K562 (cell line): ENCODE data around the gene FGF4. TPM values are rescaled to one million over a fixed set of nuclear protein-coding genes. Genes with fewer than 3 reads are reported as not detected.

Experiments
- ATAC-seq: fragments of 200-7000 bp; cut with Tn5 transposase; 3 replicates; pipeline ENCODE4 v1.9.1; 2020; ENCODE audit warnings: moderate library complexity
- BruUV-seq: library from RNA; stranded (reverse); fragments of 400-500 nt; replicated peaks from 2 replicates; lab custom pipeline; 2021; lab: Mats Ljungman, UMichigan
- CTCF ChIA-PET: fragments of 300-600 bp; formaldehyde crosslinking; extraction: SDS; loops from one replicate; lab custom pipeline; 2021; ENCODE audit warnings: low intra/inter-chr PET ratio; lab: Yijun Ruan, JAX
- POLR2A ChIA-PET: fragments of 300-600, 350-650 bp; sonication (Branson Sonifier 250); formaldehyde crosslinking; extraction: SDS; loops from one replicate; lab custom pipeline; 2021; ENCODE audit warnings: antibody characterized with exemption, inconsistent platforms; lab: Yijun Ruan, JAX
- DNase-seq, 4 experiments: peaks; one replicate each; pipeline versions ENCODE4 v3.0.0 to v3.0.0-alpha.2; 2011 to 2018; ENCODE audit warnings: low spot score in 3 of 4, mixed read lengths in 3 of 4; ENCODE audit errors: extremely low read depth in 1 of 4
- FAIRE-seq: peaks from 2 replicates; lab custom pipeline; 2011; peaks lifted over from hg19 to GRCh38; lab: Jason Lieb, UNC
- H2AFZ ChIP-seq: 2 replicates; pipeline ENCODE4 v1.6.0; 2011; ENCODE audit warnings: low read depth, low read length, control low read depth, inconsistent platforms
- H3K27ac ChIP-seq: fragments of 200-600 bp; 3 replicates; pipeline ENCODE4 v1.8.0; 2011; ENCODE audit warnings: low read depth, mild to moderate bottlenecking, control low read depth, inconsistent platforms, low read length, moderate library complexity, mixed read lengths; ENCODE audit errors: extremely low read depth
- H3K27me3 ChIP-seq, 2 experiments: fragments of 300-600 bp in 1 of 2; 2 replicates in 1 of 2; 3 replicates in 1 of 2; pipeline versions ENCODE4 v1.6.0 to v1.8.0; 2011; ENCODE audit warnings: inconsistent platforms in 2 of 2, low read length in 2 of 2, mild to moderate bottlenecking in 1 of 2, mixed read lengths in 1 of 2, moderate library complexity in 1 of 2; ENCODE audit not compliant: control insufficient read depth in 2 of 2, insufficient read depth in 2 of 2
- H3K36me3 ChIP-seq: fragments of 300-600 bp; 3 replicates; pipeline ENCODE4 v1.8.0; 2011; ENCODE audit warnings: mild to moderate bottlenecking, low read length, inconsistent platforms; ENCODE audit not compliant: control insufficient read depth, insufficient read depth
- H3K4me1 ChIP-seq, 2 experiments: fragments of 200-600 bp in 1 of 2; replicated peaks in 1 of 2; 2 replicates in 1 of 2; 3 replicates in 1 of 2; pipeline versions ENCODE4 v1.5.1 to v1.8.0; 2011; ENCODE audit warnings: inconsistent platforms in 2 of 2, low read length in 2 of 2, mild to moderate bottlenecking in 1 of 2, mixed read lengths in 1 of 2, moderate library complexity in 1 of 2; ENCODE audit not compliant: control insufficient read depth in 2 of 2, insufficient read depth in 2 of 2
- H3K4me2 ChIP-seq: 2 replicates; pipeline ENCODE4 v1.6.1; 2011; ENCODE audit warnings: low read length, control low read depth, inconsistent platforms, mixed read lengths; ENCODE audit not compliant: insufficient read depth
- H3K4me3 ChIP-seq: fragments of 200-600 bp; sonication (generic), shearing (Covaris generic); 2 replicates; pipeline ENCODE4 v1.5.1; 2016; ENCODE audit warnings: control low read depth, inconsistent platforms
- H3K79me2 ChIP-seq: fragments of 200-600 bp; 3 replicates; pipeline ENCODE4 v1.8.0; 2011; ENCODE audit warnings: low read length, inconsistent platforms; ENCODE audit not compliant: control insufficient read depth, insufficient read depth
- H3K9ac ChIP-seq, 2 experiments: 2 replicates each; pipeline versions ENCODE4 v1.6.0 to v1.6.1; 2011; ENCODE audit warnings: low read depth in 2 of 2, low read length in 2 of 2, control low read depth in 1 of 2, inconsistent platforms in 1 of 2, mild to moderate bottlenecking in 1 of 2, mixed read lengths in 1 of 2; ENCODE audit not compliant: insufficient read depth in 1 of 2
- H3K9me1 ChIP-seq: one replicate; pipeline ENCODE4 v1.6.0; 2011; ENCODE audit warnings: inconsistent platforms, mild to moderate bottlenecking, low read length, moderate library complexity; ENCODE audit not compliant: control insufficient read depth, insufficient read depth
- H3K9me3 ChIP-seq: replicated peaks from 2 replicates; pipeline ENCODE4 v1.5.1; 2011; ENCODE audit warnings: low read depth, low read length, inconsistent platforms; ENCODE audit not compliant: control insufficient read depth, insufficient read depth
- H4K20me1 ChIP-seq: replicated peaks from 2 replicates; pipeline ENCODE4 v1.6.1; 2011; ENCODE audit warnings: low read length, inconsistent platforms, mixed read lengths; ENCODE audit not compliant: control insufficient read depth, insufficient read depth
- BRF1 ChIP-seq: IDR thresholded peaks from 3 replicates; pipeline ENCODE4 v1.6.1; 2011; ENCODE audit warnings: borderline replicate concordance, mild to moderate bottlenecking; ENCODE audit not compliant: insufficient read length; ENCODE audit errors: extremely low read depth
- DNMT1 ChIP-seq: fragments of 450-650 bp; IDR thresholded peaks from 2 replicates; pipeline ENCODE4 v1.6.1; 2016; ENCODE audit warnings: antibody characterized with exemption, mild to moderate bottlenecking
- GTF2F1 ChIP-seq: IDR thresholded peaks from 2 replicates; pipeline ENCODE4 v1.6.1; 2011; ENCODE audit warnings: low read depth, low read length, improper control_type of control experiment
- HDGF ChIP-seq: fragments of 450-650 bp; IDR thresholded peaks from 2 replicates; pipeline ENCODE4 v1.6.1; 2016
- IFI16 ChIP-seq: fragments of 250-450 bp; sonication (Bioruptor Pico); IDR thresholded peaks from 2 replicates; pipeline ENCODE4 v2.1.2; 2022; ENCODE audit warnings: mild to moderate bottlenecking, inconsistent platforms
- NCOR1 ChIP-seq: fragments of 450-650 bp; IDR thresholded peaks from 2 replicates; pipeline ENCODE4 v1.6.1; 2016; ENCODE audit warnings: mild to moderate bottlenecking, moderate library complexity
- RAD21 ChIP-seq, 2 experiments: fragments of 250-450 bp in 1 of 2; fragments of 450-650 bp in 1 of 2; sonication (Bioruptor Pico) in 1 of 2; formaldehyde crosslinking in 1 of 2; IDR thresholded peaks in 1 of 2; conservative IDR thresholded peaks in 1 of 2; 2 replicates each; pipeline versions ENCODE4 v1.4.0 to v1.8.0; 2020 to 2022; ENCODE audit warnings: mild to moderate bottlenecking in 2 of 2, moderate library complexity in 1 of 2
- RBM17 ChIP-seq: fragments of 200-400 bp; formaldehyde crosslinking; IDR thresholded peaks from 2 replicates; pipeline ENCODE4 v1.6.1; 2017; ENCODE audit warnings: low read depth, mild to moderate bottlenecking, low read length, borderline replicate concordance
- ZFP91 ChIP-seq: sonication (generic); formaldehyde crosslinking; IDR thresholded peaks from 2 replicates; pipeline ENCODE4 v1.8.0; 2022; ENCODE audit warnings: mild to moderate bottlenecking, missing genetic modification reagents
- WGBS: fragments of 100-300 bp; shearing (Covaris generic); methylation state at CpG from one replicate; pipeline ENCODE4 v1.1.6; 2016; ENCODE audit warnings: low coverage, mixed read lengths; ENCODE audit not compliant: insufficient coverage; ENCODE audit errors: missing lambda C conversion rate; 5-methylcytosine and 5-hydroxymethylcytosine counted together
- in situ Hi-C: fragments of 300-500 bp; cut with MboI; formaldehyde crosslinking; loops from 4 replicates; pipeline ENCODE4 v1.15.0; 2018; ENCODE audit warnings: inconsistent platforms, mixed read lengths
- intact Hi-C: fragments of 100-400 bp; cut with micrococcal nuclease; formaldehyde crosslinking; loops from 2 replicates; pipeline ENCODE4 v1.14.2; 2022
- polyA plus RNA-seq, 8 experiments: library from polyadenylated mRNA; depleted of rRNA in 4 of 8; stranded (reverse) in 5 of 8; unstranded in 3 of 8; fragments of >200 nt; fragmentation: Nextera tagmentation in 2 of 8; fragmentation: Illumina TruSeq in 1 of 8; extraction: Ambion mirVana in 2 of 8; extraction: Trizol in 1 of 8; gene quantifications; 2 replicates each; pipeline versions ENCODE4 v1.2.1 to v1.2.3, GENCODE V29; 2011 to 2014; ENCODE audit warnings: inconsistent platforms in 1 of 8, missing spikeins in 1 of 8
- total RNA-seq, 7 experiments: library from RNA; depleted of rRNA in 6 of 7; stranded (reverse); fragments of >200 nt in 6 of 7; fragmentation: Illumina TruSeq in 2 of 7; extraction: Trizol in 2 of 7; gene quantifications; 2 replicates each; pipeline versions ENCODE4 v1.2.1 to v1.2.3, GENCODE V29; 2011 to 2021; ENCODE audit warnings: low replicate concordance in 1 of 7
- TF ChIP-seq, protein P1 (sequence below): fragments of 450-650 bp; IDR thresholded peaks from 2 replicates; pipeline ENCODE4 v1.6.1; 2014; ENCODE audit warnings: low read depth, mild to moderate bottlenecking, moderate library complexity, borderline replicate concordance
- TF ChIP-seq, protein P2 (sequence below): fragments of 450-650 bp; formaldehyde crosslinking; IDR thresholded peaks from 2 replicates; pipeline ENCODE4 v1.4.0; 2020; ENCODE audit warnings: mild to moderate bottlenecking
- TF ChIP-seq, protein P3 (sequence below), 2 experiments: fragments of 450-650 bp in 1 of 2; sonication (generic) in 1 of 2; formaldehyde crosslinking; conservative IDR thresholded peaks; 2 replicates each; pipeline versions ENCODE4 v1.4.0 to v1.8.1; 2020 to 2022; ENCODE audit warnings: mild to moderate bottlenecking in 1 of 2, missing genetic modification reagents in 1 of 2

The FGF4 gene
- total and polyA plus RNA-seq, 9 of the 15 experiments (the other 6 are each of a cell fraction or from before 2014, with no cell fraction given): not detected

DNA sequence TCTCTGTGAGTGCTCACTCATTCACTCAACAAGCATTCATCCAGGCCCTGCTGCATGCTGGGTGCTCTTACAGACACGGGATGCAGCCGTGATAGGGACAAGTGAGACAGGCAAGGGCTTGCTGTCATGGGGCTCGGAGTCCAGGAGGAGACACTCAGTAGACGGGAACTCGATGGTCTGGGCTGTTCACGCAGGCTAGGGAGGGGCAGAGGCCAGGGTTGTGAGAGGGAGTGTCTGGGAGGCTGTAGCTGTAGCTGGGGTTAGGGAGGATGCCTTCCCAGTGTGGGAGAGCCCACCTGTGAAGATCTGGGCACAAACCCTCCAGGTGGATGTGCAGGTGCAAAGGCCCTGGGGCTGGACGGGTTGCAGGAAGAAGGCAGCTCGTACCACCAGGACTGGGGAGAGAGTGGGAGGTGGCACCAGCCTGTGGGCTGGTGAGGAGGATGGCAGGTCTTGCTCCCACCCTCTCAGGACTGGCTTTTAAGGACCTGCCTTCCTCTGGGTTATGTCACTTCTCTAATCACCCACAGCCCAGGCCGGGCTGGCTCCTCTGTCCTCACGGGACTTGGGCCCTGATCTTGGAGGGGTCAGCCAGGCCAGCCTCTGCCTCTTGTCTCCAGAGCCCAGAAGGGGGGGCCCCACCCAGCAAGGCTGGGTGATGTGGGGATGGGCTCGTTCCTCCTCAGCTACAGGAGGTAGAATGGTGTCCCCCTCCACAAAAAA, 24.1 kb downstream of the FGF4 start:
- H3K79me2 ChIP-seq: no peaks in the 10 kb centered on the region
- CTCF ChIA-PET: no interaction called here
- H3K9me3 ChIP-seq: no peaks in the 10 kb centered on the region
- H4K20me1 ChIP-seq: peaks cover 7% of the 10 kb centered on the region; the same call in 1 of the 2 replicates
- ATAC-seq (no peak), DNase-seq (no peak), FAIRE-seq (no peak)
- intact Hi-C loops: no loop called here
- 3% methylated on average over 11 of the region's 11 CpGs for WGBS
- H3K9ac ChIP-seq: peak overlapping the region in 1 of 2 experiments; percentile 9; a peak in 1 of 4 replicates
- H3K4me3 ChIP-seq: no peak overlapping the region
- no peak overlapping the region for H3K27ac ChIP-seq
- H3K36me3 ChIP-seq: no peaks in the 10 kb centered on the region
- H3K4me2 ChIP-seq: no peak overlapping the region
- no peaks in the 10 kb centered on the region for H3K9me1 ChIP-seq
- TF ChIP-seq GTF2F1 (no peak), ZFP91 (CRISPR knock-in tag) (no peak), IFI16 (CRISPR knock-in tag) (no peak), DNMT1 (no peak), NCOR1 (no peak), HDGF (no peak), RBM17 (no peak), BRF1 (no peak), RAD21 (CRISPR knock-in tag; conservative IDR thresholded peaks at IDR 0.05 in 1 of 2, IDR thresholded peaks at IDR 0.05 in 1 of 2) (no peak)
- TF ChIP-seq, protein P1, sequence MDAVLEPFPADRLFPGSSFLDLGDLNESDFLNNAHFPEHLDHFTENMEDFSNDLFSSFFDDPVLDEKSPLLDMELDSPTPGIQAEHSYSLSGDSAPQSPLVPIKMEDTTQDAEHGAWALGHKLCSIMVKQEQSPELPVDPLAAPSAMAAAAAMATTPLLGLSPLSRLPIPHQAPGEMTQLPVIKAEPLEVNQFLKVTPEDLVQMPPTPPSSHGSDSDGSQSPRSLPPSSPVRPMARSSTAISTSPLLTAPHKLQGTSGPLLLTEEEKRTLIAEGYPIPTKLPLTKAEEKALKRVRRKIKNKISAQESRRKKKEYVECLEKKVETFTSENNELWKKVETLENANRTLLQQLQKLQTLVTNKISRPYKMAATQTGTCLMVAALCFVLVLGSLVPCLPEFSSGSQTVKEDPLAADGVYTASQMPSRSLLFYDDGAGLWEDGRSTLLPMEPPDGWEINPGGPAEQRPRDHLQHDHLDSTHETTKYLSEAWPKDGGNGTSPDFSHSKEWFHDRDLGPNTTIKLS: no peak
- TF ChIP-seq, protein P2, sequence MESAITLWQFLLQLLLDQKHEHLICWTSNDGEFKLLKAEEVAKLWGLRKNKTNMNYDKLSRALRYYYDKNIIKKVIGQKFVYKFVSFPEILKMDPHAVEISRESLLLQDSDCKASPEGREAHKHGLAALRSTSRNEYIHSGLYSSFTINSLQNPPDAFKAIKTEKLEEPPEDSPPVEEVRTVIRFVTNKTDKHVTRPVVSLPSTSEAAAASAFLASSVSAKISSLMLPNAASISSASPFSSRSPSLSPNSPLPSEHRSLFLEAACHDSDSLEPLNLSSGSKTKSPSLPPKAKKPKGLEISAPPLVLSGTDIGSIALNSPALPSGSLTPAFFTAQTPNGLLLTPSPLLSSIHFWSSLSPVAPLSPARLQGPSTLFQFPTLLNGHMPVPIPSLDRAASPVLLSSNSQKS (CRISPR knock-in tag): no peak
- TF ChIP-seq, protein P3, sequence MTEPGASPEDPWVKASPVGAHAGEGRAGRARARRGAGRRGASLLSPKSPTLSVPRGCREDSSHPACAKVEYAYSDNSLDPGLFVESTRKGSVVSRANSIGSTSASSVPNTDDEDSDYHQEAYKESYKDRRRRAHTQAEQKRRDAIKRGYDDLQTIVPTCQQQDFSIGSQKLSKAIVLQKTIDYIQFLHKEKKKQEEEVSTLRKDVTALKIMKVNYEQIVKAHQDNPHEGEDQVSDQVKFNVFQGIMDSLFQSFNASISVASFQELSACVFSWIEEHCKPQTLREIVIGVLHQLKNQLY (CRISPR knock-in tag; conservative IDR thresholded peaks at IDR 0.05): no peak
- TF ChIP-seq, all 486 proteins: peak for 0
- Histone ChIP-seq H3K4me1 (peaks cover 0 to 5% of the 10 kb centered on the region in 2 experiments; a peak in 2 of 5 replicates), H3K27me3 (peaks cover 9 to 37% of the 10 kb centered on the region in 2 experiments; a peak in 4 of 5 replicates), H2AFZ (no peak overlapping the region)
- no TSS peak for BruUV-seq
- in situ Hi-C loops: no loop called here
- POLR2A ChIA-PET: interaction anchor here (0.6 to 1.0 kb wide), 4 partner anchors 13 to 1451 kb away, joined by 3 to 4 read pairs (median 3); no protein-coding TSS in a partner anchor
